GM12878 (cell line): ENCODE data around the gene YTHDC1. TPM values are rescaled to one million over a fixed set of nuclear protein-coding genes. Genes with fewer than 3 reads are reported as not detected.

ENCODE experiments used
- ATF7 ChIP-seq: fragments of 450-650 bp; IDR thresholded peaks from 2 replicates; pipeline ENCODE4 v1.6.1; 2016; ENCODE audit warnings: low read depth, mild to moderate bottlenecking
- CBFB ChIP-seq: IDR thresholded peaks from 2 replicates; pipeline ENCODE4 v1.6.1; 2016; ENCODE audit warnings: antibody characterized with exemption, low read depth
- IRF4 ChIP-seq: IDR thresholded peaks from 2 replicates; pipeline ENCODE4 v1.6.1; 2011; ENCODE audit warnings: low read depth, low read length
- MXI1 ChIP-seq: fragments of 150-350 bp; IDR thresholded peaks from 2 replicates; pipeline ENCODE4 v1.6.1; 2011; ENCODE audit warnings: low read depth, mild to moderate bottlenecking, inconsistent platforms, low read length, improper control_type of control experiment
- NFYB ChIP-seq: IDR thresholded peaks from 2 replicates; pipeline ENCODE4 v1.6.1; 2011; ENCODE audit warnings: low read depth, mild to moderate bottlenecking, low read length, improper control_type of control experiment, moderate library complexity; ENCODE audit not compliant: insufficient read depth
- NR2F1 ChIP-seq: fragments of 450-650 bp; conservative IDR thresholded peaks from 2 replicates; pipeline ENCODE4 v1.6.1; 2017; ENCODE audit warnings: mild to moderate bottlenecking
- POU2F2 ChIP-seq: IDR thresholded peaks from 3 replicates; pipeline ENCODE4 v1.6.1; 2011; ENCODE audit warnings: low read depth, mild to moderate bottlenecking, low read length, borderline replicate concordance
- SIX5 ChIP-seq: IDR thresholded peaks from 2 replicates; pipeline ENCODE4 v1.6.1; 2011; ENCODE audit warnings: mild to moderate bottlenecking, low read depth, low read length, moderate library complexity; ENCODE audit not compliant: severe bottlenecking
- SMAD1 ChIP-seq: fragments of 450-650 bp; IDR thresholded peaks from 2 replicates; pipeline ENCODE4 v1.6.1; 2018; ENCODE audit warnings: mild to moderate bottlenecking, low read depth; ENCODE audit not compliant: partially characterized antibody
- SP1 ChIP-seq: IDR thresholded peaks from one replicate; pipeline ENCODE4 v1.6.1; 2011; ENCODE audit warnings: low read depth, low read length
- SRF ChIP-seq, 2 experiments: IDR thresholded peaks; 2 replicates each; pipeline ENCODE4 v1.6.1; 2011; ENCODE audit warnings: low read depth in 2 of 2, low read length in 2 of 2, mild to moderate bottlenecking in 1 of 2, moderate library complexity in 1 of 2
- TCF7 ChIP-seq: IDR thresholded peaks from 2 replicates; pipeline ENCODE4 v1.6.1; 2014; ENCODE audit warnings: antibody characterized with exemption, borderline replicate concordance
- ZBTB11 ChIP-seq: fragments of 450-650 bp; formaldehyde crosslinking; IDR thresholded peaks from 2 replicates; pipeline ENCODE4 v1.5.0; 2022; ENCODE audit warnings: mild to moderate bottlenecking, missing genetic modification characterization
- ZNF592 ChIP-seq: fragments of 450-650 bp; IDR thresholded peaks from 2 replicates; pipeline ENCODE4 v1.6.1; 2017; ENCODE audit warnings: mild to moderate bottlenecking, moderate library complexity
- ZNF687 ChIP-seq: fragments of 450-650 bp; IDR thresholded peaks from 2 replicates; pipeline ENCODE4 v1.6.1; 2017; ENCODE audit warnings: mild to moderate bottlenecking, moderate library complexity
- polyA plus RNA-seq, 11 experiments: library from polyadenylated mRNA; depleted of rRNA in 4 of 11; unstranded in 6 of 11; stranded (reverse) in 5 of 11; fragments of >200 nt; fragmentation: Nextera tagmentation in 4 of 11; fragmentation: Illumina TruSeq in 1 of 11; extraction: Ambion mirVana in 4 of 11; extraction: Trizol in 1 of 11; gene quantifications; 1 replicate in 1 of 11; 2 replicates in 10 of 11; pipeline versions ENCODE4 v1.2.1 to v1.2.3, GENCODE V29; 2011 to 2016; ENCODE audit warnings: inconsistent platforms in 2 of 11, missing spikeins in 2 of 11, low read depth in 1 of 11
- total RNA-seq, 4 experiments: library from RNA; depleted of rRNA in 3 of 4; stranded (reverse); fragments of >200 nt in 3 of 4; fragmentation: Illumina TruSeq in 1 of 4; extraction: Trizol in 1 of 4; gene quantifications; 2 replicates each; pipeline versions ENCODE4 v1.2.1 to v1.2.3, GENCODE V29; 2013 to 2021
- TF ChIP-seq, protein P1 (sequence below): fragments of 450-650 bp; IDR thresholded peaks from 2 replicates; pipeline ENCODE4 v1.6.1; 2016; ENCODE audit warnings: mild to moderate bottlenecking

YTHDC1 gene
- total and polyA plus RNA-seq, 10 of the 15 experiments (the other 5 are each of a cell fraction or from before 2014, with no cell fraction given): 18.7 to 83.2 (median 47.5) TPM

- TF ChIP-seq ZBTB11 (CRISPR knock-in tag) (no peak), POU2F2 (peak; percentile 65; the same call in 1 of the 3 replicates), IRF4 (peak; percentile 21; the same call in 1 of the 2 replicates), CBFB (0 out of 2 replicates have a peak, but pooled peaks have one; percentile 55), ZNF592 (no peak), SMAD1 (peak; percentile 55), NFYB (no peak), SP1 (peak; percentile 58), SRF (IDR thresholded peaks at IDR 0.05; ENCODE audit: low read depth in 2 of 2, low read length in 2 of 2) (peak; percentile 75 to 77; a peak in 3 of 4 replicates), NR2F1 (0 out of 2 replicates have a peak, but pooled peaks have one; percentile 10), ATF7 (peak; percentile 94), TCF7 (no peak), ZNF687 (peak; percentile 93), SIX5 (no peak), MXI1 (peak; percentile 77)
- TF ChIP-seq, protein P1, sequence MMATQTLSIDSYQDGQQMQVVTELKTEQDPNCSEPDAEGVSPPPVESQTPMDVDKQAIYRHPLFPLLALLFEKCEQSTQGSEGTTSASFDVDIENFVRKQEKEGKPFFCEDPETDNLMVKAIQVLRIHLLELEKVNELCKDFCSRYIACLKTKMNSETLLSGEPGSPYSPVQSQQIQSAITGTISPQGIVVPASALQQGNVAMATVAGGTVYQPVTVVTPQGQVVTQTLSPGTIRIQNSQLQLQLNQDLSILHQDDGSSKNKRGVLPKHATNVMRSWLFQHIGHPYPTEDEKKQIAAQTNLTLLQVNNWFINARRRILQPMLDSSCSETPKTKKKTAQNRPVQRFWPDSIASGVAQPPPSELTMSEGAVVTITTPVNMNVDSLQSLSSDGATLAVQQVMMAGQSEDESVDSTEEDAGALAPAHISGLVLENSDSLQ: peak; percentile 69
Measured at GRCh38 chr4:68349649-68350360, at the start of gene YTHDC1 (continued).
